Measurements from ENCODE around the gene TBK1. TPM values are rescaled to one million over a fixed set of nuclear protein-coding genes. Genes with fewer than 3 reads are reported as not detected.

Gene TBK1
- total RNA-seq, 1 donor from 2014 or later = 28.6 TPM

GRCh38 chr12:64452559-64453329 is 824 bp downstream of the TBK1 start:
- DNase-seq (ENCODE audit: low read depth in 2 of 2) = peak; percentile 66 to 89

DNA sequence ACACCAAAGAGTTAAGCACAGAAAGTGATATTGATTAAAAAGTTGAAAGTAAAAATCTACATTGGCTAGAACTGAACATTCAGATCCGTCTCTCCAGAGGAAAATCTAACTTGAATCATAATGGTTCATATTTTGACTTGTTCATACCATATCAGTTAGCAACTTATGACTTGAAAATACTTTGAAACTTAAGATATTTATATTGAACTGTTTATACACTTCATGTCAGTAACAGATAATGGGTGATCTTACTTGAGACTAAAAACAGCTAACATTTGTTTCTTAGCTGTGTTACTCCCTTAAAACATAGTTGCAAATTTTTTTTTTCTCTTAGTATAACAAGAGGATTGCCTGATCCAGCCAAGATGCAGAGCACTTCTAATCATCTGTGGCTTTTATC is 3.6 kb downstream of the TBK1 start:
- DNase-seq (ENCODE audit: low read depth in 2 of 2) = no peak

DNA sequence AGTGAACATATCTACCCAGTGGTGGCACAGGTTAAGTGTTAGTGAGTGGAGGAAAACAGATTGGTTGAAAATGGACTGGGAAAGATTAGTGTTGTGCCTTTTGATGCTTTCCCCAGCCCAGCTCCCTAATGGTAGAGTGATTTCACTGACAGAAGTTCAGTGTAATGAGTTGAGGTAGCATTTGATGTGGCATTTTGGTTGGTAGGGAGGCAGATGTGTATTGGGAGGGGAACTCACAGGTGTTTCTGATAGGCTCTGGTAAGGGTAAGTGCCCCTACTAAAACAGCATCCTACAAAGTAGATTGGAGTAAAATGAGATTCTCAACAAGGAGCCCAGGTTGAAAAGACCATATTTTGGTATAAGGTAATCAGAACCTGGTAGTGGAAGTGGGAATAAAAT is 4.2 kb downstream of the TBK1 start:
- no peak for DNase-seq (ENCODE audit: low read depth in 2 of 2)

GRCh38 chr12:64457032-64457431 is 5.1 kb downstream of the TBK1 start:
- peak; percentile 64 to 90 for DNase-seq (ENCODE audit: low read depth in 2 of 2)

GRCh38 chr12:64457466-64457865 is 5.5 kb downstream of the TBK1 start:
- DNase-seq (ENCODE audit: low read depth in 2 of 2) = peak in 1 of 2 donors; percentile 29

GRCh38 chr12:64457923-64458322 is 6.0 kb downstream of the TBK1 start:
- no peak for DNase-seq (ENCODE audit: low read depth in 2 of 2)

- DNase-seq (ENCODE audit: low read depth in 2 of 2) = peak; percentile 36 to 51
These were observed 7.5 kb downstream of the TBK1 start for GRCh38 chr12:64459394-64459891.

- DNase-seq (ENCODE audit: low read depth in 2 of 2) = peak in 1 of 2 donors; percentile 66
These were observed 9.9 kb downstream of the TBK1 start for GRCh38 chr12:64461634-64462414.

GRCh38 chr12:64466178-64466577 is 14.3 kb downstream of the TBK1 start:
- no peak for DNase-seq (ENCODE audit: low read depth in 2 of 2)

DNA sequence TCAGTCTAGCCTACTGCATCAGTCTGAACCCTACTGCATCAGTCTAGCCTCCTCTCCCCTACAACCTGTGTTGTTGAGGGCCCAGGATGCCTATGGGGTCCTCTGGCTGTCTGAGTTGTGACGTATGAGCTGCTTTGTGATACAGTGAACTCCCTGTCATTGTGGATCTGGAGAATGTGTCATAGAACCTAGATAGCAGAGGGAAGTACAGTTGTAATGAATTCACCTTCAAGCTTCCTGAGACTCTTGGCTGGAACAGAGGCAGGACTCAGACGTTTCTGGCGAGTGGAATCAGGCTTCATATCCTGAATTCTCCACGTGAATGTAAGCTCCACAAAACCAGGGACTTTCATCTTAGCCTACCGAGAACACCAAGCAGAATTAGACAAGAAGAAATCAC is 17.0 kb downstream of the TBK1 start:
- DNase-seq (ENCODE audit: low read depth in 2 of 2) = peak in 1 of 2 donors; percentile 14

DNA sequence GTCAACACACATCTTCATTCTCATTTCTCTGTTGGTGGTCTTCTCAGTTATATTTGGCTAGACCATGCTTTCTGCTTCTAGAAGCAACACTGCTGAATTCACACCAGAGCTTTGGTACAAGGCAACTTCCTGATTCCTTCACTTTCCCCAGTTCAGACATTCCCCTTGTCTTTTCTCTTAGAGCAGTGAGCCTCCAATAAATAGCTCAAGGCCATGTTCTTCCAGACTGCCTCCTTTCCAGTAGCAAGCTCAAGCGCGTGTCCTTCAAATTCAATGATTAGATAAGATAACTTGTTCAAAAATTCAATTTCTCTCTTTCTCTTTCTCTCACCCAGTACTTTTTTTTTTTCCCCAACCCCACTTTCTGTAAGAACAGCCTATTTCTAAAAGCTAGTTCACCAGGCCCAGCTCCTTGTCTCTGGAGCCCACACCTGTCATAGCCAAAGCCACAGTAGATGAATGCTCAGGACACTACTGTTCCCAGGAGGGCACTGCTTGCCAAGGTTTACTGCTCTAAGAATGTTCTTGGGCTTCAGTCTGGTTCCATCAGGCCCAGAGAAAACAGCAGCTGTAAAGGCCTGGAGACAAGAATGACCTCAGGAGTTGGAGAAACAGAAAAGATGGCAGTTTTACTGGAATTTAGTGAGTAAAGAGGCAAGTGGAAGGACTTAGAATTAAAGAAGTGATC is 17.7 kb downstream of the TBK1 start:
- no peak for DNase-seq (ENCODE audit: low read depth in 2 of 2)

- no peak for DNase-seq (ENCODE audit: low read depth in 2 of 2)
These were observed 18.6 kb downstream of the TBK1 start for GRCh38 chr12:64470495-64470894.

GRCh38 chr12:64473176-64473575 is 21.3 kb downstream of the TBK1 start:
- no peak for DNase-seq (ENCODE audit: low read depth in 2 of 2)

DNA sequence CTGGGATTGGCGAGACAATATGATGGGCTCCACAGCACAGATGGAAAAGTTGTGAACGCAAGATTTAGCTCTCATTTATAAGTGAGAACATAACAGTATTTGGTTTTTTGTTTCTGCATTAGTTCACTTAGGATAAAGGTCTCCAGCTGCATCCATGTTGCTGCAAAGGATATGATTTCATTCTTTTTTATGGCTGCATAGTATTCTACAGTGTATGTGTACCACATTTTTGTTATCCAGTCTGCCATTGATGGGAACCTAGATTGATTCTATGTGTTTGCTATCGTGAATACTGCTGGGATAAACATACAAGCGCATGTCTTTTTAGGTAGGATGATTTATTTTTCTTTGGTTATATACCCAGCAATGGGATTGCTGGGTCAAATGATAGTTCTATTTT is 23.6 kb downstream of the TBK1 start:
- no peak for DNase-seq (ENCODE audit: low read depth in 2 of 2)

DNA sequence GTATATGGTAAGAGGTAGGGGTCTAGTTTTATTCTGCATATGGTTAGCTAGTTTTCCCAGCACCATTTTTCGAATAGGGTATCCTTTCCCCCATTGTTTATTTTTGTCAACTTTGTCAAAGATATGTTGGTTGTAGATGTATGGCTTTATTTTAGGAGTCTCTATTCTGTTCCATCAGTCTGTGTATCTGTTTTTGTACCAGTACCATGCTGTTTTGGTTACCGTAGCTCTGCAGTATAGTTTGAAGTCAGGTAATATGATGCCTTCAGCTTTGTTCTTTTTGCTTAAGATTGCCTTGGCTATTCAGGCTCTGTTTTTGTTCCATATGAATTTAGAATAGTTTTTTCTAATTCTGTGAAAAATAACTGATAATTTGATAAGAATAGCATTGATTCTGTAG is 24.9 kb downstream of the TBK1 start:
- DNase-seq (ENCODE audit: low read depth in 2 of 2) = no peak

- no peak for DNase-seq (ENCODE audit: low read depth in 2 of 2)
These were observed 26.7 kb downstream of the TBK1 start for GRCh38 chr12:64478661-64479060.

GRCh38 chr12:64480148-64480547 is 28.2 kb downstream of the TBK1 start:
- no peak for DNase-seq (ENCODE audit: low read depth in 2 of 2)

- no peak for DNase-seq (ENCODE audit: low read depth in 2 of 2)
These were observed 34.7 kb downstream of the TBK1 start for GRCh38 chr12:64486657-64487056.

- DNase-seq (ENCODE audit: low read depth in 2 of 2) = no peak
These were observed 39.8 kb downstream of the TBK1 start for GRCh38 chr12:64491718-64492117.

DNA sequence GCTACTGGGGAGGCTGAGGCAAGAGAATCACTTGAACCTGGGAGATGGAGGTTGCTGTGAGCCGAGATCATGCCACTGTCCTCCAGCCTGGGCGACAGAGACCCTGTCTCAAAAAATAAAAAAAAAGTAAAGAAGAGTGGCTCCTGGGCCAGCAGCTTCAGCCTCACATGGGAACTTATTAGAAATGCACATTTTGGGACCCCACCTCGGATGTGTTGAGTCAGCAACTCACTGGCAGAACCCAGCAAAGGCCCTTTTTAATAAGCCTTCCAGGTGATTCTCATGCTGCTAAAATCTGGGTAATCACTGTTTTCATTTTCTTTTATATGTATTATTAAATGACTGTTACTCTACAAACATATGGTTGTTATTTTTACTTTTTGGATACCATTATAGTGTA is 41.6 kb downstream of the TBK1 start:
- DNase-seq (ENCODE audit: low read depth in 2 of 2) = no peak

DNA sequence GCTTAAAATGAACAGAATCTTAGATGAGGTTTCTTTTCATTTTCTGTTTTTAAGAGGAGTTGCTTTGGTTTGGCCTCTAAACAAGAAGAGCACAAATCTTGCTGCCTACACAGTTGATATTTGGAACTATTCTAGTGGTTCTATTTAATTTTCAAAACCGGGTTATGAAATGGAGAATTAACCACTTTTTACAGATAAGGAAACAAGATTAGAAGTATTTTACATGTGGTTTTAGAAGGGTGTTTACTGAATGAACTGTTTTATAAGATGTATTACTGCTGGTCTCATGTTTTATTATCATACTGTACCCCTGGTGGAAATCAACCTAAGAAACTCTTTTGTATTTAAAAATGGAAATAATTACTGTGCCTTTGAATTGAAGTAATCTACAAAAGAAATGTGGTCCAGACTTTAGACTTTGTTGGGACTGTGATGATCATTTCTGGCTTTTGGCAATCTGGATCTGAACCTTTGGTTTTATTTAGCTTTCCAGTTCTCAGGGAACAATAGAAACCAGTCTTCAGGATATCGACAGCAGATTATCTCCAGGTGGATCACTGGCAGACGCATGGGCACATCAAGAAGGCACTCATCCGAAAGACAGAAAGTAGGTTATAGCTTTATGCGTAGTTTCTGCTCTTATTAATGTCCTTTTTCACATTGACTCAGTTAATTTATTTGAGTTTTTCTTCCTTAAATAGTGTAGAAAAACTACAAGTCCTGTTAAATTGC is 43.2 kb downstream of the TBK1 start:
- no peak for DNase-seq (ENCODE audit: low read depth in 2 of 2)
